H9 (cell line): ENCODE data around the gene RAI14. TPM values are rescaled to one million over a fixed set of nuclear protein-coding genes. Genes with fewer than 3 reads are reported as not detected.
A peak's percentile ranks its signal among the peaks of the same experiment; 100 is the strongest.

Experiments used
- DNase-seq: peaks from one replicate; pipeline ENCODE4 v3.0.0-alpha.2; 2017
- H2AFZ ChIP-seq: one replicate; pipeline ENCODE4 v1.6.1; 2013; ENCODE audit warnings: mild to moderate bottlenecking, low read length, control low read depth, moderate library complexity
- H2AK5ac ChIP-seq: 2 replicates; pipeline ENCODE4 v1.6.1; 2013; ENCODE audit warnings: low read length, control low read depth, mixed read lengths; ENCODE audit not compliant: insufficient read length
- H2BK120ac ChIP-seq: one replicate; pipeline ENCODE4 v1.6.1; 2013; ENCODE audit warnings: low read depth, mild to moderate bottlenecking, low read length, control low read depth, inconsistent platforms; ENCODE audit not compliant: poor library complexity, severe bottlenecking
- H2BK12ac ChIP-seq: 2 replicates; pipeline ENCODE4 v1.6.1; 2013; ENCODE audit warnings: low read length, control low read depth, mixed read lengths, low read depth; ENCODE audit not compliant: insufficient read length
- H2BK15ac ChIP-seq: 2 replicates; pipeline ENCODE4 v1.6.1; 2013; ENCODE audit warnings: low read depth, low read length, control low read depth
- H2BK20ac ChIP-seq: one replicate; pipeline ENCODE4 v1.6.1; 2013; ENCODE audit warnings: low read depth, mild to moderate bottlenecking, low read length, control low read depth, inconsistent platforms; ENCODE audit not compliant: poor library complexity, severe bottlenecking
- H2BK5ac ChIP-seq: 2 replicates; pipeline ENCODE4 v1.6.1; 2013; ENCODE audit warnings: low read length, control low read depth, mixed read lengths; ENCODE audit not compliant: insufficient read length
- H3K14ac ChIP-seq: 2 replicates; pipeline ENCODE4 v1.6.1; 2013; ENCODE audit warnings: low read length, control low read depth; ENCODE audit not compliant: insufficient read depth
- H3K18ac ChIP-seq: 2 replicates; pipeline ENCODE4 v1.6.1; 2013; ENCODE audit warnings: low read depth, mild to moderate bottlenecking, mixed read lengths, low read length, control low read depth; ENCODE audit not compliant: insufficient read length
- H3K23ac ChIP-seq: 2 replicates; pipeline ENCODE4 v1.6.1; 2013; ENCODE audit warnings: low read length, control low read depth, mixed read lengths, low read depth; ENCODE audit not compliant: insufficient read length
- H3K23me2 ChIP-seq: 2 replicates; pipeline ENCODE4 v1.6.1; 2013; ENCODE audit warnings: low read depth, mild to moderate bottlenecking, mixed read lengths, low read length, control low read depth; ENCODE audit not compliant: insufficient read length, poor library complexity, severe bottlenecking
- H3K27ac ChIP-seq: 2 replicates; pipeline ENCODE4 v1.5.1; 2013; ENCODE audit warnings: low read length, control low read depth, mixed read lengths, low read depth; ENCODE audit not compliant: insufficient read length
- H3K27me3 ChIP-seq: 2 replicates; pipeline ENCODE4 v1.6.1; 2013; ENCODE audit warnings: low read length, control low read depth, inconsistent platforms; ENCODE audit not compliant: insufficient read depth
- H3K4ac ChIP-seq: 2 replicates; pipeline ENCODE4 v1.6.1; 2013; ENCODE audit warnings: low read depth, mild to moderate bottlenecking, control low read depth, inconsistent platforms, low read length, moderate library complexity
- H3K4me1 ChIP-seq: 2 replicates; pipeline ENCODE4 v1.6.1; 2013; ENCODE audit warnings: low read length, control low read depth, inconsistent platforms; ENCODE audit not compliant: insufficient read depth
- H3K4me2 ChIP-seq: 2 replicates; pipeline ENCODE4 v1.6.1; 2013; ENCODE audit warnings: low read length, control low read depth, mixed read lengths; ENCODE audit not compliant: insufficient read length, insufficient read depth
- H3K56ac ChIP-seq: 2 replicates; pipeline ENCODE4 v1.6.1; 2013; ENCODE audit warnings: low read depth, mild to moderate bottlenecking, mixed read lengths, low read length, control low read depth; ENCODE audit not compliant: insufficient read length
- H3K79me1 ChIP-seq: 2 replicates; pipeline ENCODE4 v1.6.1; 2013; ENCODE audit warnings: low read depth, mild to moderate bottlenecking, moderate library complexity, low read length, control low read depth, inconsistent platforms; ENCODE audit not compliant: insufficient read depth, poor library complexity, severe bottlenecking
- H3K79me2 ChIP-seq: 2 replicates; pipeline ENCODE4 v1.6.1; 2013; ENCODE audit warnings: low read length, control low read depth, inconsistent platforms; ENCODE audit not compliant: insufficient read depth
- H3K9ac ChIP-seq: 2 replicates; pipeline ENCODE4 v1.6.1; 2013; ENCODE audit warnings: low read length, control low read depth, mixed read lengths; ENCODE audit not compliant: insufficient read length; ENCODE audit errors: extremely low read depth
- H3K9me3 ChIP-seq: one replicate; pipeline ENCODE4 v1.6.1; 2013; ENCODE audit warnings: low read depth, low read length, inconsistent platforms; ENCODE audit not compliant: control insufficient read depth
- H3T11ph ChIP-seq: one replicate; pipeline ENCODE4 v1.6.1; 2013; ENCODE audit warnings: mild to moderate bottlenecking, low read length, control low read depth, inconsistent platforms
- H4K20me1 ChIP-seq: one replicate; pipeline ENCODE4 v1.6.1; 2013; ENCODE audit not compliant: control insufficient read depth, insufficient read length, insufficient read depth
- H4K5ac ChIP-seq: 2 replicates; pipeline ENCODE4 v1.6.1; 2013; ENCODE audit warnings: low read depth, mild to moderate bottlenecking, mixed read lengths, low read length, control low read depth; ENCODE audit not compliant: insufficient read length
- H4K8ac ChIP-seq: replicated peaks from 2 replicates; pipeline ENCODE4 v1.6.1; 2013; ENCODE audit warnings: low read length, control low read depth, mixed read lengths, low read depth; ENCODE audit not compliant: insufficient read length
- H4K91ac ChIP-seq: 2 replicates; pipeline ENCODE4 v1.6.1; 2013; ENCODE audit warnings: low read depth, mild to moderate bottlenecking, moderate library complexity, mixed read lengths, low read length, control low read depth; ENCODE audit not compliant: insufficient read length
- H3K27ac Mint-ChIP-seq, 3 experiments: 2 replicates in 2 of 3; 3 replicates in 1 of 3; pipeline ENCODE4 v1.8.0; 2020 to 2021; ENCODE audit warnings: mixed read lengths in 3 of 3, mild to moderate bottlenecking in 1 of 3, moderate library complexity in 1 of 3
- H3K27me3 Mint-ChIP-seq: 2 replicates; pipeline ENCODE4 v1.8.0; 2021; ENCODE audit warnings: low read depth, mild to moderate bottlenecking, moderate library complexity, mixed read lengths
- H3K36me3 Mint-ChIP-seq, 3 experiments: 2 replicates in 2 of 3; 3 replicates in 1 of 3; pipeline ENCODE4 v1.8.0; 2020 to 2021; ENCODE audit warnings: low read depth in 3 of 3, mixed read lengths in 3 of 3; ENCODE audit not compliant: insufficient read depth in 1 of 3
- H3K4me1 Mint-ChIP-seq, 2 experiments: 2 replicates each; pipeline ENCODE4 v1.8.0; 2020; ENCODE audit warnings: mixed read lengths in 2 of 2
- H3K4me3 Mint-ChIP-seq, 2 experiments: 2 replicates in 1 of 2; 3 replicates in 1 of 2; pipeline ENCODE4 v1.8.0; 2020 to 2021; ENCODE audit warnings: mild to moderate bottlenecking in 2 of 2, mixed read lengths in 2 of 2, moderate library complexity in 1 of 2
- H3K9me3 Mint-ChIP-seq, 2 experiments: 2 replicates in 1 of 2; 3 replicates in 1 of 2; pipeline ENCODE4 v1.8.0; 2020; ENCODE audit warnings: mild to moderate bottlenecking in 2 of 2, mixed read lengths in 2 of 2, moderate library complexity in 1 of 2
- WGBS: extraction: QIAGEN DNeasy Blood & Tissue Kit; methylation state at CpG from one replicate; pipeline ENCODE4 v1.1.7; 2013; ENCODE audit warnings: missing lambda C conversion rate, low lambda C conversion rate, mixed read lengths; ENCODE audit not compliant: insufficient read length; ENCODE audit errors: extremely low coverage; 5-methylcytosine and 5-hydroxymethylcytosine counted together
- total RNA-seq: library from RNA; stranded (reverse); gene quantifications from 2 replicates; pipeline ENCODE4 v1.2.1, GENCODE V29; 2021
- TF ChIP-seq, protein P1 (sequence below): fragments of 200-600 bp; sonication (generic); conservative IDR thresholded peaks from 3 replicates; pipeline ENCODE4 v1.8.0; 2021; ENCODE audit warnings: antibody characterized with exemption, mild to moderate bottlenecking

The RAI14 gene
- total RNA-seq, 1 experiment from 2014 or later, result 127 TPM

DNA sequence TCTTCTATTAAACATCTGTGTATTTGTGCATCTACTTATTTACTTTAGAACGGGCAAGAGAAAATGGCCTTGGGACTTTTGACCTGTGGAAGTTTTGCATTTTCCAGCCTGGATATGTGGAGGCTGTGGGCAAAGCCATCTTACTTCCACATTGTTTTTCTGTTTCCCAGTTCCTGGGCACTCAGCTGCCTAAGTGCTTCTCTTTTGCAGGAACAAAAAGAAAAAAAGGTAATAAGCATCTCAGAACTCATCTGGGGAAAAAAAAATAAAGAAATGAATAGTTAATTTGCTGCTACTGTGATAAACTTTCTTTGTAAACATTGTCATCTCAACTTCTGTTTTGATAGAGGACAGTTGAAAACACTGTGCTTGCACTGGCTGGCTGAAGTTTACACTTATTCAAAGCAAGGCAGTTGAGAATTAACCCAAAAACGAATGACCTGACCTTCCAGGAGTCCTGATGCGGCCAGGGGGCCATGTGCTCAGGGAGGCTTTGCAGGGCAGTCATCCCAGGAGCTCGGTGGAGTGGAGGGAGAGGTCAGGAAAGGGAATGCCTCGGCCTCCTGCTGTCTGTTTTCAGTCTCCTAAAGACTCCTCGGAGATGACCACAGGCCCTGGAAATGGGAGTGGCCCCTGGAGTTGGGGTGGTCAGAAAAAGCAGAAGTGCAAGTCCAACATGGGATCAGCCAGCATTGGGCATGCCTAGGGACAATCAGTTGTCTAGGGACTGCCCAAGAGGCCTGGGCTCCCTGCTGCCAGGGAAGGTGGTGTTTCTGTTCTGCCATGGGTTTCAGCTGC, 75.5 kb downstream of the RAI14 start:
- Histone ChIP-seq H3K79me1 (peaks cover 3% of the 10 kb centered on the region), H3K4me1 (peaks cover 4% of the 10 kb centered on the region), H3K27ac (no peak overlapping the region), H4K91ac (no peak overlapping the region), H3K9ac (no peak overlapping the region), H2BK5ac (no peak overlapping the region), H2BK15ac (no peak overlapping the region), H3K4me2 (no peak overlapping the region), H3K14ac (no peak overlapping the region), H3K23me2 (no peaks in the 10 kb centered on the region), H4K20me1 (no peaks in the 10 kb centered on the region), H2AK5ac (no peak overlapping the region), H3K27me3 (no peaks in the 10 kb centered on the region), H2BK120ac (no peak overlapping the region), H3K56ac (no peak overlapping the region), H3K4ac (no peak overlapping the region), H3K23ac (no peak overlapping the region), H3K9me3 (peaks cover 10% of the 10 kb centered on the region), H3K79me2 (peaks cover 6% of the 10 kb centered on the region; the same call in 1 of the 2 replicates), H3T11ph (no peak overlapping the region), H2BK12ac (no peak overlapping the region), H4K5ac (no peak overlapping the region), H3K18ac (no peak overlapping the region), H2BK20ac (no peak overlapping the region), H4K8ac (no peak overlapping the region), H2AFZ (no peak overlapping the region)
- no peaks in the 10 kb centered on the region; the same call in 1 of the 2 replicates for H3K27me3 Mint-ChIP-seq
- peak overlapping the region in 2 of 3 experiments; percentile 91 to 95; a peak in 4 of 7 replicates for H3K27ac Mint-ChIP-seq
- TF ChIP-seq, protein P1, sequence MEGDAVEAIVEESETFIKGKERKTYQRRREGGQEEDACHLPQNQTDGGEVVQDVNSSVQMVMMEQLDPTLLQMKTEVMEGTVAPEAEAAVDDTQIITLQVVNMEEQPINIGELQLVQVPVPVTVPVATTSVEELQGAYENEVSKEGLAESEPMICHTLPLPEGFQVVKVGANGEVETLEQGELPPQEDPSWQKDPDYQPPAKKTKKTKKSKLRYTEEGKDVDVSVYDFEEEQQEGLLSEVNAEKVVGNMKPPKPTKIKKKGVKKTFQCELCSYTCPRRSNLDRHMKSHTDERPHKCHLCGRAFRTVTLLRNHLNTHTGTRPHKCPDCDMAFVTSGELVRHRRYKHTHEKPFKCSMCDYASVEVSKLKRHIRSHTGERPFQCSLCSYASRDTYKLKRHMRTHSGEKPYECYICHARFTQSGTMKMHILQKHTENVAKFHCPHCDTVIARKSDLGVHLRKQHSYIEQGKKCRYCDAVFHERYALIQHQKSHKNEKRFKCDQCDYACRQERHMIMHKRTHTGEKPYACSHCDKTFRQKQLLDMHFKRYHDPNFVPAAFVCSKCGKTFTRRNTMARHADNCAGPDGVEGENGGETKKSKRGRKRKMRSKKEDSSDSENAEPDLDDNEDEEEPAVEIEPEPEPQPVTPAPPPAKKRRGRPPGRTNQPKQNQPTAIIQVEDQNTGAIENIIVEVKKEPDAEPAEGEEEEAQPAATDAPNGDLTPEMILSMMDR, result no peak
- H3K4me1 Mint-ChIP-seq, result peaks cover 30 to 36% of the 10 kb centered on the region in 2 experiments
- no peak overlapping the region for H3K4me3 Mint-ChIP-seq
- peaks cover 24 to 29% (median 28%) of the 10 kb centered on the region in 3 experiments for H3K36me3 Mint-ChIP-seq
- DNase-seq, result peak; percentile 42
- peaks cover 17% of the 10 kb centered on the region in 2 experiments for H3K9me3 Mint-ChIP-seq
- no CpG with 5 or more reads among the region's 6 CpGs for WGBS
